GM12878 (cell line): ENCODE results near the gene SERPINB8. TPM values are rescaled to one million over a fixed set of nuclear protein-coding genes. Genes with fewer than 3 reads are reported as not detected.

Experiments used
- ATAC-seq: fragments of 200-7000 bp; cut with Tn5 transposase; 3 replicates; pipeline ENCODE4 v1.9.1; 2020; ENCODE audit warnings: mild to moderate bottlenecking, moderate library complexity
- BruUV-seq: library from RNA; stranded (reverse); fragments of 400-500 nt; replicated peaks from 2 replicates; lab custom pipeline; 2021; lab: Mats Ljungman, UMichigan
- CTCF ChIA-PET: fragments of 300-600 bp; sonication (Branson Sonifier 250); formaldehyde crosslinking; extraction: SDS; loops from one replicate; lab custom pipeline; 2021; ENCODE audit warnings: inconsistent platforms; lab: Yijun Ruan, JAX
- POLR2A ChIA-PET: fragments of 350-600 bp; formaldehyde crosslinking; extraction: SDS; loops from one replicate; lab custom pipeline; 2021; ENCODE audit warnings: inconsistent platforms; lab: Charles Lee
- RAD21 ChIA-PET: fragments of 300-600 bp; sonication (Branson Sonifier 250); formaldehyde crosslinking; loops from one replicate; lab custom pipeline; 2023; ENCODE audit warnings: antibody characterized with exemption; ENCODE audit not compliant: unreplicated experiment; lab: Charles Lee
- SMC1A ChIA-PET: fragments of 300-600 bp; sonication (Branson Sonifier 250); formaldehyde crosslinking; loops from one replicate; lab custom pipeline; 2023; ENCODE audit not compliant: unreplicated experiment, uncharacterized antibody; lab: Charles Lee
- DNase-seq: peaks from one replicate; pipeline ENCODE4 v3.0.0-alpha.2; 2011; ENCODE audit warnings: low read depth, low spot score
- FAIRE-seq: peaks from 3 replicates; lab custom pipeline; 2011; peaks lifted over from hg19 to GRCh38; lab: Jason Lieb, UNC
- H2AFZ ChIP-seq: 2 replicates; pipeline ENCODE4 v1.6.0; 2011; ENCODE audit warnings: low read depth, low read length, control low read depth; ENCODE audit not compliant: control insufficient read depth
- H3K27ac ChIP-seq: 2 replicates; pipeline ENCODE4 v1.5.1; 2011; ENCODE audit warnings: control low read depth; ENCODE audit not compliant: control insufficient read depth, insufficient read depth
- H3K27me3 ChIP-seq, 2 experiments: replicated peaks in 1 of 2; 2 replicates each; pipeline versions ENCODE4 v1.6.0 to v1.6.1; 2011; ENCODE audit warnings: low read length in 1 of 2; ENCODE audit not compliant: control insufficient read depth in 2 of 2, insufficient read depth in 2 of 2
- H3K36me3 ChIP-seq, 2 experiments: 2 replicates each; pipeline ENCODE4 v1.5.1; 2011; ENCODE audit warnings: low read length in 1 of 2; ENCODE audit not compliant: control insufficient read depth in 2 of 2, insufficient read depth in 2 of 2
- H3K4me1 ChIP-seq: 2 replicates; pipeline ENCODE4 v1.6.1; 2011; ENCODE audit warnings: mild to moderate bottlenecking, low read length, moderate library complexity, mixed read lengths; ENCODE audit not compliant: control insufficient read depth, insufficient read depth
- H3K4me2 ChIP-seq: 2 replicates; pipeline ENCODE4 v1.6.0; 2011; ENCODE audit warnings: control low read depth; ENCODE audit not compliant: control insufficient read depth, insufficient read depth
- H3K4me3 ChIP-seq: fragments of 200-600 bp; sonication (generic); 2 replicates; pipeline ENCODE4 v1.5.1; 2016
- H3K79me2 ChIP-seq: 2 replicates; pipeline ENCODE4 v1.6.0; 2011; ENCODE audit warnings: low read length; ENCODE audit not compliant: control insufficient read depth, insufficient read depth
- H3K9ac ChIP-seq: 2 replicates; pipeline ENCODE4 v1.8.0; 2011; ENCODE audit warnings: low read length, control low read depth, mixed read lengths; ENCODE audit not compliant: control insufficient read depth, insufficient read depth
- H3K9me3 ChIP-seq: replicated peaks from 3 replicates; pipeline ENCODE4 v1.5.1; 2011; ENCODE audit warnings: mild to moderate bottlenecking, low read length; ENCODE audit not compliant: control insufficient read depth, insufficient read depth
- H4K20me1 ChIP-seq: 2 replicates; pipeline ENCODE4 v1.6.0; 2011; ENCODE audit not compliant: control insufficient read depth, insufficient read depth
- FOS ChIP-seq: IDR thresholded peaks from 3 replicates; pipeline ENCODE4 v1.6.1; 2011; ENCODE audit warnings: borderline replicate concordance; ENCODE audit not compliant: insufficient read length; ENCODE audit errors: extremely low read depth
- FOXM1 ChIP-seq: IDR thresholded peaks from 2 replicates; pipeline ENCODE4 v1.6.1; 2012; ENCODE audit warnings: low read depth, mild to moderate bottlenecking, inconsistent platforms, low read length, moderate library complexity
- HDAC2 ChIP-seq: fragments of 200-600 bp; sonication (generic); IDR thresholded peaks from 2 replicates; pipeline ENCODE4 v1.6.1; 2017
- IKZF2 ChIP-seq, 2 experiments: fragments of 450-650 bp; IDR thresholded peaks; 2 replicates each; pipeline ENCODE4 v1.6.1; 2017; ENCODE audit warnings: mild to moderate bottlenecking in 2 of 2, moderate library complexity in 2 of 2
- KAT2A ChIP-seq: conservative IDR thresholded peaks from 2 replicates; pipeline ENCODE4 v1.6.1; 2011; ENCODE audit warnings: low read depth, low read length; ENCODE audit not compliant: control insufficient read depth
- LARP7 ChIP-seq: fragments of 450-650 bp; IDR thresholded peaks from 2 replicates; pipeline ENCODE4 v1.6.1; 2017; ENCODE audit warnings: mild to moderate bottlenecking
- MLLT1 ChIP-seq: fragments of 450-650 bp; IDR thresholded peaks from 2 replicates; pipeline ENCODE4 v1.6.1; 2016; ENCODE audit warnings: mild to moderate bottlenecking
- NFYA ChIP-seq: IDR thresholded peaks from 2 replicates; pipeline ENCODE4 v1.6.1; 2011; ENCODE audit warnings: low read depth, mild to moderate bottlenecking, low read length, improper control_type of control experiment, borderline replicate concordance
- PAX8 ChIP-seq: fragments of 450-650 bp; IDR thresholded peaks from 2 replicates; pipeline ENCODE4 v1.6.1; 2017; ENCODE audit warnings: mild to moderate bottlenecking, moderate library complexity
- REST ChIP-seq: IDR thresholded peaks from 2 replicates; pipeline ENCODE4 v1.6.1; 2012; ENCODE audit warnings: mild to moderate bottlenecking, low read depth, low read length
- SKIL ChIP-seq: fragments of 450-650 bp; IDR thresholded peaks from 2 replicates; pipeline ENCODE4 v1.6.1; 2017; ENCODE audit warnings: mild to moderate bottlenecking, low read depth, inconsistent platforms; ENCODE audit not compliant: poor library complexity, severe bottlenecking
- SMAD5 ChIP-seq: IDR thresholded peaks from 2 replicates; pipeline ENCODE4 v1.6.1; 2016; ENCODE audit warnings: antibody characterized with exemption, low read depth
- USF2 ChIP-seq: IDR thresholded peaks from 2 replicates; pipeline ENCODE4 v1.6.1; 2011; ENCODE audit warnings: low read depth, low read length, improper control_type of control experiment, borderline replicate concordance
- ZBED1 ChIP-seq: IDR thresholded peaks from 2 replicates; pipeline ENCODE4 v1.6.1; 2016; ENCODE audit warnings: borderline replicate concordance
- ZBTB33 ChIP-seq: fragments of 450-650 bp; IDR thresholded peaks from 2 replicates; pipeline ENCODE4 v1.6.1; 2017; ENCODE audit warnings: mild to moderate bottlenecking
- ZNF217 ChIP-seq: fragments of 450-650 bp; IDR thresholded peaks from 2 replicates; pipeline ENCODE4 v1.6.1; 2017; ENCODE audit warnings: antibody characterized with exemption, mild to moderate bottlenecking
- WGBS: methylation state at CpG from one replicate; pipeline ENCODE4 v1.1.6; 2016; ENCODE audit warnings: low lambda C conversion rate; ENCODE audit not compliant: insufficient replicate concordance, insufficient coverage; ENCODE audit errors: missing lambda C conversion rate; 5-methylcytosine and 5-hydroxymethylcytosine counted together
- in situ Hi-C: fragments of 300-500 bp; cut with MboI; formaldehyde crosslinking; loops from 9 replicates; pipeline ENCODE4 v1.14.3; 2018; ENCODE audit warnings: mixed read lengths
- intact Hi-C: fragments of 100-400 bp; cut with micrococcal nuclease; formaldehyde crosslinking; loops from one replicate; pipeline ENCODE4 v1.14.2; 2022; ENCODE audit not compliant: unreplicated experiment
- polyA plus RNA-seq, 11 experiments: library from polyadenylated mRNA; depleted of rRNA in 4 of 11; unstranded in 6 of 11; stranded (reverse) in 5 of 11; fragments of >200 nt; fragmentation: Nextera tagmentation in 4 of 11; fragmentation: Illumina TruSeq in 1 of 11; extraction: Ambion mirVana in 4 of 11; extraction: Trizol in 1 of 11; gene quantifications; 1 replicate in 1 of 11; 2 replicates in 10 of 11; pipeline versions ENCODE4 v1.2.1 to v1.2.3, GENCODE V29; 2011 to 2016; ENCODE audit warnings: inconsistent platforms in 2 of 11, missing spikeins in 2 of 11, low read depth in 1 of 11
- total RNA-seq, 4 experiments: library from RNA; depleted of rRNA in 3 of 4; stranded (reverse); fragments of >200 nt in 3 of 4; fragmentation: Illumina TruSeq in 1 of 4; extraction: Trizol in 1 of 4; gene quantifications; 2 replicates each; pipeline versions ENCODE4 v1.2.1 to v1.2.3, GENCODE V29; 2013 to 2021

Gene SERPINB8
- total and polyA plus RNA-seq, 10 of the 15 experiments (the other 5 are each of a cell fraction or from before 2014, with no cell fraction given) = 8.1 to 31.5 (median 16.7) TPM

- SMC1A ChIA-PET = no interaction called here
- WGBS = 0% methylated on average over 2 of the region's 2 CpGs
- H3K27ac ChIP-seq = no peak overlapping the region
- RAD21 ChIA-PET = no interaction called here
- no peak overlapping the region for H3K9ac ChIP-seq
- POLR2A ChIA-PET = no interaction called here
- no peaks in the 10 kb centered on the region for H4K20me1 ChIP-seq
- no peak overlapping the region for H3K4me3 ChIP-seq
- in situ Hi-C loops = loop anchor here (25.0 kb wide), 1 partner anchor 485 kb away; no protein-coding TSS in a partner anchor
- ATAC-seq (no peak), FAIRE-seq (no peak), DNase-seq (no peak)
- no peaks in the 10 kb centered on the region for H3K4me1 ChIP-seq
- no peaks in the 10 kb centered on the region; a peak in 1 of 4 replicates for H3K36me3 ChIP-seq
- CTCF ChIA-PET = interaction anchor here (1.2 to 2.3 kb wide), 3 partner anchors 12 to 107 kb away, joined by 3 to 7 read pairs (median 3); no protein-coding TSS in a partner anchor
- peaks cover 2% of the 10 kb centered on the region; the same call in 2 of the 3 replicates for H3K9me3 ChIP-seq
- H3K27me3 ChIP-seq = no peaks in the 10 kb centered on the region
- intact Hi-C loops = no loop called here
- no peaks in the 10 kb centered on the region for H3K79me2 ChIP-seq
- H2AFZ ChIP-seq = no peak overlapping the region
- no TSS peak for BruUV-seq
- no peak overlapping the region for H3K4me2 ChIP-seq
- no peak for TF ChIP-seq NFYA
- TF ChIP-seq PAX8 = no peak
- TF ChIP-seq REST = no peak
- TF ChIP-seq MLLT1 = no peak
- no peak for TF ChIP-seq ZNF217
- TF ChIP-seq KAT2A = no peak
- no peak for TF ChIP-seq ZBTB33
- no peak for TF ChIP-seq LARP7
- no peak for TF ChIP-seq SMAD5
- no peak for TF ChIP-seq ZBED1
- TF ChIP-seq USF2 = no peak
- no peak for TF ChIP-seq IKZF2 (IDR thresholded peaks at IDR 0.05)
- TF ChIP-seq HDAC2 = no peak
- TF ChIP-seq FOXM1 = no peak
- TF ChIP-seq SKIL = no peak
- TF ChIP-seq FOS = no peak
Measured at GRCh38 chr18:63997606-63998005, 27.7 kb downstream of the SERPINB8 start.
